HG03439 (cell line): ENCODE results near the gene COL4A5.

Experiments used
- ATAC-seq: cut with Tn5 transposase; IDR thresholded peaks from one replicate; pipeline ENCODE4 v1.9.1; 2021; ENCODE audit warnings: mild to moderate bottlenecking, moderate library complexity; ENCODE audit not compliant: unreplicated experiment

The COL4A5 gene

GRCh38 chrX:108737754-108738153 is 298.1 kb downstream of the COL4A5 start:
- ATAC-seq = no peak

GRCh38 chrX:108740299-108740774 is 300.7 kb downstream of the COL4A5 start:
- ATAC-seq = no peak
